GM19238 (cell line): ENCODE data around the gene UBL4B.
"Not testable (repeated sequence)": the region's sequence is repeated elsewhere in the genome, so short reads cannot be mapped to it uniquely, and the experiment has no call there.

Experiments
- DNase-seq: peaks from one replicate; pipeline ENCODE4 v3.0.0; 2011; ENCODE audit warnings: low spot score; ENCODE audit not compliant: insufficient read length

The UBL4B gene, protein sequence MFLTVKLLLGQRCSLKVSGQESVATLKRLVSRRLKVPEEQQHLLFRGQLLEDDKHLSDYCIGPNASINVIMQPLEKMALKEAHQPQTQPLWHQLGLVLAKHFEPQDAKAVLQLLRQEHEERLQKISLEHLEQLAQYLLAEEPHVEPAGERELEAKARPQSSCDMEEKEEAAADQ

DNA sequence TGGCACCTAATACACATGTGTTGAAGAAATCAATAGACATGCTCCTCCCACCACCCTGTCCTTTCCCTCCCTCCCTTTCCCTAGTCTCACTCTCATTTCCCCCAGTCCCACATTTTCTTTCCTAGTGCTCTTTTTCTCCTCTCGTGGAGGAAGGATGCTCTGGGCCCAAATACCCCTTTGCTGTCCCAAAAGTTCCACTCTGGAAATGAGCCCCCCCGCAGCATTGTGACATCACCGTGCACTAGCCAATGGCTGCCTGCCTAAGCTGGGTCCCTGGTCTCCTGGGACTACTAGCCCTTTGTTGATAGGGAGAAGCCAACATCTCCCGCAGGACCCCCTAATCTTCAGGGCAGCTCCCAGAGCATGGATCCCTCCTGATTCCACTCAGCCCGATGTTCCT is at the start of gene UBL4B:
TSS of gene UBL4B (plus strand) at position 301 of the 400 bp plus-strand sequence. CDS start at position 393, 92 bp downstream.
- DNase-seq, result no peak

DNA sequence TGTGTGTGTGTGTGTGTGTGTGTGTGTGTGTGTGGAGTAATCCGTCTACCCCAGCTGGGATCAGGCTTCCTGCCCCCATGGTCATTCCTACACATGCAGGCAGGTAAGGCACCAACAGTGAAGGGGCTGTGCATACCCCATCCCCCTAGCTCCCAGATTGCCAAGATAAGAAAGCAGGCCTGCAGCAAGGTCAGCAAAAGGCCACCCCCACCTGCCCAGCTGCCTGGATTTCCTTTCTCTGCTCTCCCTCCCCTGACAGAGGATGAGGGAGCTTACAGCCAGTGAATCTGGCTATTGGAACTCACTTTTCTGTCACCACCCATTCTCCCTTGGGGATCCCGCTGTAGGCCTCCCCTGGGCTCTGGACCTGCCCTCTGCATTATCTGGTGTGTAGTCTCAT is 49.6 kb upstream of the UBL4B start:
- no peak for DNase-seq

- DNase-seq, result no peak
Observed at GRCh38 chr1:110063781-110064180, 48.5 kb upstream of the UBL4B start.

DNA sequence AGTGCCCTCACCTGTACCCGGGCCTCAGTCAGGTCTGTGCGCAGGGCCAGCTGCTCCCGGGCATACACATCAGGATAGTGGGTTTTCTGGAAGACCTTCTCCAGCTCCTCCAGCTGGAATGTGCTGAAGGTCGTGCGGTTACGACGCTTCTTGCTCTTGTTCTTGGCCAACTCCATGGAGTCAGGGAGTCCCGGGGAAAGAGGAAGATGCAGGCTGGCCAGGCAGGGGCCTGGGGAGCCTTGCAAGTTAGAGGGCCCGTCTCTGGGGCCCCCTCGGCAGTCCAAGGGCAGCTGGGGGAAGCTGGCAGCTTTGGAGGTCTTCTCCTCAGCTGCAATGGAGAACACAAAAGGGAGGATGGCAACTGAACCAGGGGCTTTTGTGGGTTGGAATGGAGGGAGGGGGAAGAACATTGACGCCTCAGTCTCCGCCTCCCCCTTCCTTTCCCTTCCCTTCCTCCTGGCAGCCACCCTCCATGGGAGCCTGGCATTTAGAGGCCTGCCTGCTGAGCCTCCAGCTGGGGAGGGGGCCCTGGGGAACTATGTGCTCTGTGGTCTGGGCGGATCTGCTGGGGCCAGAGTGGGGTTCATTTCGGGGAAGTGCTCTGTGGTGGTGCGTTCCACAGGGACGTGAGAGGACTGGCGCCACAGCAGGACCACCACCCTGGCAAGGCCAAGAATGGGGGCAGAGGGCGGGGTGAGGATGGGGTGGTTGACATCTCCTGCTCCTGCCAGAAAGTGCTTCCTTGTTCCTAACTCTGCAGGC is 47.5 kb upstream of the UBL4B start:
- DNase-seq, result no peak

- DNase-seq, result no peak
Observed at GRCh38 chr1:110065841-110066240, 46.4 kb upstream of the UBL4B start.

DNA sequence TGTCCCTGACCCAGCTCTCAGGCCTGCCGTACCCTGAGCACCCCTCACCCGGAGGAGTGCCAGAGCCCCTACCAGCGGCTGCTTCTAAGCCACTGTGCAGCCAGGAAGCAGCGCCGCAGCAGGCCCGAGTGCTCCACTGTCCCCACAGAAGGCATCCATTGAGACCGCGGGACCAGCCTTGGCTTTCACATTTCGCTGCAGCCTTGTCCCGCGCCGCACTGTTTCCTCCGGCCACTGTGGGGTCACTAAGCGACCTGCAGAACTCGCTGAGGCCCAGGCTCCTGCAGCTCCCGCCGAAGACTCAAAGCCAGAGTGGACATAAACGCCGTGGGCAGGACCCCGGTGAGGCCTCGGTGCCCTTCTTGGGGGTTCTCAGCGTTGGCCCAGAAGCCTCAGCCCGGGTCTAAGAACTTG is 44.8 kb upstream of the UBL4B start:
- DNase-seq, result no peak

DNA sequence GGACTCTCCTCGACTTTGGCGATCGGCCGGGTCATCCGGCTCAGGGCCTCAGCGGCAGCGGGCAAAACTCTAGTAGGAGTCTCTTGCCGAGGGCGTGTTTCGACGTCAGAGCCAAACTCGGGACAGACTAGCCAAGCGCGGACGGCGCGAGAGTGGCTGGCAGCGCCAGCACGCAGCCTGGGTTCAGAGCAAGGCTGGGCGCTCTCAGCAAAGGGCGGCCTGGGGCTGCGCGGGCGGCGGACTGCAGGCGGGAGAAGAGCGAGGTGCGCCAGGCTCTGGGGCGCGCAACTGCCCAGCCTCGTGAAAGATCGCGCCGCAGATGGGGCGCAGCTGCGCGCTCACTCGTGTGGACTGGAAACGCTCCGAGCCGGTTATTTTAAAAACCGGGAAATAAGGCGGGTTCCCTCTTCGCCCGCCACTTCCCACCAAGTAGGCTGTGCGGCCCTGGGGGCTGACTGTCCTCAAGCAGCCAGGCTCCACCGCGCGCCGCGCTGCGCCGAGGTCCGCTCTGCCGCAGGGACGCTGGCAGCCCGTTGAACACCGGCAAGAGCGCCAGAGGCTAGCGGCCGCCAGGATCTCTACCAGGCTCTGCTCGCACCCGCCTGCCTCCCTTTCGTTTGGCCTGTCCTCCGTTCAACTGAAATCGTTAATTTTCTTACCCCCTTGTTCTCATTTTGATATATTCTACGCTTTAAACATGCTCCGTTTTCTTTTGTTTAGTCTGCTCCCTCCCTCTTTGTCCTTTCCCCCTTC is 44.2 kb upstream of the UBL4B start:
- DNase-seq, result no peak

DNA sequence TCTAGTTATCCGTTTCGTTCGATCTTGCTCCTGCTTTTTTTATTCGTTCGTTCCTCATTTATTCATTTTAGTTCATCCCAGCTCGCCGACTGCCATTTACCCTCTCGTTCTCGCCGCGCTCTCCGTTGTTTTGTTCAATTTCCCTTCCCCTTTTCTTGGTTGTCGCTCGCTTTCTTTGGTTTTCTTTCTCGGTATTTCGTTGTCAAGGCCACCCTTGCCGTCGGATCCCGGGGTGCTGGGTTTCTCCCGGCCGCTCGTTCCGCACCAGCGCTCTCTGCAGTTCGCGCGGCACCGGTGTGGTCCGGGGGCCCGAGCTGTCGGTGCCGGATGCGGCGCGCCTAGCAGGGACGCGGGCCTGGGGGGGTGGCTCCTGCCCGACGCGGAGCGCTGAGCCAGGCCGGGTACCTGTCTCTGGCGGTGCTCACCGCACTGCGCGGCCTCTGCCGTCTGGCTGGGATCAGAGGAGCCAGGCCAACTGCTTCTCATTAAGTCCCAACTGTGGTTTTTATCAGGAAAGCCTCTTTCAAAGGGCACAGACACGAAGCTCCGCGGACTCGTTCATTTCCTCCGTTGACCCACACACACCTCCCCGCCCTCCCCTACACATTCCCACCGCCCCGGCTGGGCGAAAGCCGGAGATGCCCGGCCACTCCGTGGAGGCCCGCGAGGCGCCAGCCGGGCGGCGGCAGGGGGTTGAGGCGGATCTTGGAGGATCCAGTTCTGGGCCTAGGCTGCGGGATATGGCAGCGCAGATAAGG is 43.4 kb upstream of the UBL4B start:
- DNase-seq, result no peak

- DNase-seq, result no peak
Observed at GRCh38 chr1:110069404-110070281, 42.6 kb upstream of the UBL4B start.

DNA sequence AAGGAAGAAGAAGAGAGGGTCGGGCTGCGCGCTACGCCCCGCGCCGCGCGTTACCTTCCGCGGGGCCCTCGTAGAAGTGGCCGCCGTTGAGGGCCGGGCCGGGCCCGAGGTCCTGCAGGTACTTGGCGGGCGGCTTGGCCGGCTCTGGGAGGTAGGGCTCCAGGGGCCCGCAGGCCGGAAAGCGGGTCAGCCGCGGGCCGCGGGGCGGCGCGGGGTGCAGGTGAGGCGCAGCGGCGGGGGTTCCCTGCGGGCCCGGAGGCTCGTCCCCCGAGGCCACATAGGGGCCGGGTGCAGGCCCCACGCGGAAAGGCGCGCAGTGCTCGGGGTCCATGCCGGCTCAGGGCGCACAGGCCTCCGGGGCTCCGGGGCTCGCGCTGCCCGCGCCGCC is 42.0 kb upstream of the UBL4B start:
- DNase-seq, result no peak

DNA sequence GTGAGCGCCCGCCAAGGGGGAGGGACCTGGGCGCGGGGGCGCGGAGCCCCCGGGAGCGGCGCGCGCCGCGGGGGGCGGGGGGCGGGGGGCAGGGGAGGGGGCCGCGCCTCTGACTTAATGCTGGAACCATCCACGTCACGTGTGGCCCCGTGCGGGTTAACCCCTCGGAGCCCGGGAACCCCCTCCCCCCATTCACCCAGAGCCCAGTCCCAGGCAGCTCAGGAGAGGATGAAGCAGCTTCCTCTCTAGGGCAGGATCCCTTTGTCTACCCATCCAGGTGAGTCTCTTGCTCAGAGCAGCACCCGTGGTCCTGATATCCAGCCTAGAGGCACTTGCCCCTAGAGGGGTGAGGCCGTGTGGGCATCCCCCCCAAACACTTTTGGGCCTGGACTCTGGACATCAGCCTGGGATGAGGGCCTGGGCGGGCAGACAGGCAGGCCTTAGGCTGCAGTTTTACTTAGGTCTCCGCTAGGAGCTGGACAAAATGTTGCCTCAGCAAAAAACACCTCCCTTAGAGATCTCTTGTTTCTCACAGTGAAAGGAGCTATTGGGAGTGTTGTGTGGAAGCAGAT is 41.5 kb upstream of the UBL4B start, which contains the start of gene ALX3:
TSS of gene ALX3 (minus strand) at position 2 of the 572 bp plus-strand sequence. CDS start 60 bp downstream, outside the sequence.
- DNase-seq, result no peak

GRCh38 chr1:110074166-110074565 is 38.1 kb upstream of the UBL4B start:
- no peak for DNase-seq

- no peak for DNase-seq
Observed at GRCh38 chr1:110076789-110077500, 35.3 kb upstream of the UBL4B start.

DNA sequence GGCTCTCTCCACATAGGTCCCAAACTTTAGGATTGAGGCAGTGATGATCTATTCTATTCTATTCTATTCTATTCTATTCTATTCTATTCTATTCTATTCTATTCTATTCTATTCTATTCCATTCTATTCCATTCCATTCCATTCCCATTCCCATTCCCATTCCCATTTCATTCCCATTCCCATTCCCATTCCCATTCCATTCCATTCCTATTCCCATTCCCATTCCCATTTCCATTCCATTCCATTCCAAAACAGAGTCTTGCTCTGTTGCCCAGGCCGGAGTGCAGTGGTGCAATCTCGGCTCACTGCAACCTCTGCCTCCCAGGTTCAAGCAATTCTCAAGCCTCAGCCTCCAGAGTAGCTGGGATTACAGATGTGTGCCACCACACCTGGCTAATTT is 32.2 kb upstream of the UBL4B start:
- not testable (repeated sequence) for DNase-seq

GRCh38 chr1:110081061-110081460 is 31.2 kb upstream of the UBL4B start:
- DNase-seq, result no peak

DNA sequence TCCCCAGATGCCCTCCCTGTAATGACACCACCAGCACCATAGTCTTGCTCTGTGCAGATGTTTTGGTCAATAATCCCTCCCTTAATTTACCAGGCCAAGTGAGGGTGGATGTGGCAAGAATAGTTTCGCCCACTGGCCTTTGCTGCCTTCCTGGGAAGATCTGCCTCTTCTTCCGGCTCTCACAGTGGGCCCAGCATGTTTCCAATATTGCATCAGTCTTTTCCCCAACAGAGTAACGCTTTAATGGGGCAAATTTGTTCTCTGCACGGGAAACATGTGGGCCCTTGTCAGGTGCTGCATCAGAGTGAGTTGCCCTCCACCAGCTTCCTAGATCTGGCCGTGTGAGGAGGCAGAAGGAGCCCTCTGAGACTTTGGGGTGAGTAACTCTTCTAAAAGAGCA is 29.8 kb upstream of the UBL4B start:
- no peak for DNase-seq

DNA sequence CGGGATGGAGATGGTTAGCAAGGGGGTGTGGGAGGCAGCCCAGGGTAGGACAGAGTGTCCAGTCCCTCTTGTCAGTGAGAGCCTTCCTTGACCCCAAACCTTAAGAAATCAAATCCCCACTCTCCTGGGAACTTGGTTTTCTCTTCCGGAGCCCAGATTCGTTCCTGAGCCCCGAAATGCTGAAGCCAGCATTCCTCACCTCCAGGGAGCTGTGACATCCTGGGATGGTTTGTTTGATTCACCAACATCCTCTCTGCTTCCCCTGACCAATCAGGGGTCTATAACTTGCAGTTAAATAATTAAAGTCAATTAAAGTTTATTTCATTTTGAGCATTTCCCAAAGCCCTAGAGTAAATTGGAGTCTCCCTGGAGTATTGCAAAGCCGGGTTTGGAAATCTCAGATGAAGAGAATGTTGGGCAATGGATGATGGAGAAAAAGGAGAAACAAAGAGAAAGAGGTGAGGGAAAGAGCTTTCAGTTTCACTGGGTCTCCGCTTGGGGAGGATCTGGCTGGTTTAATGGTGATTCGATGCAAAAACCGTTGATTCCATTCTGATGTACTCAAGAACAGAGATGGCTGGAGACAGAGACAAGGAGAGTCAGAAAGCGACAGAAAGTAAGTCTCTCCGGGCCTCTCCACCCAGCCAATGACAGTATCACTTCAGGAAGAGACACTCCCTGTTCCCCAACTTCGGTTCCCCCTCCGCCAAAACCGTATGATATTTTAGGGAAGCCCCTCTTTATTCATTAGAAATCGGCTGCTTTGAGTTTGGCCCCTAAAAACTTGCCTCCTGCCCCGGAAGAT is 29.0 kb upstream of the UBL4B start:
- DNase-seq, result no peak

- no peak for DNase-seq
Observed at GRCh38 chr1:110083866-110084226, 28.4 kb upstream of the UBL4B start.
